GM18858 (cell line): ENCODE data around the gene BRF1.
"Not testable (repeated sequence)": the region's sequence is repeated elsewhere in the genome, so short reads cannot be mapped to it uniquely, and the experiment has no call there.

ENCODE experiments used
- ATAC-seq: cut with Tn5 transposase; IDR thresholded peaks from one replicate; pipeline ENCODE4 v1.9.1; 2021; ENCODE audit not compliant: unreplicated experiment

Gene BRF1

GRCh38 chr14:105333613-105334364 is 33.0 kb upstream of the BRF1 start:
- ATAC-seq = no peak

- ATAC-seq = no peak
Observed at GRCh38 chr14:105333020-105333490, 32.3 kb upstream of the BRF1 start.

GRCh38 chr14:105332350-105332874 is 31.6 kb upstream of the BRF1 start:
- ATAC-seq = no peak

- no peak for ATAC-seq
Observed at GRCh38 chr14:105331575-105332349, 31.0 kb upstream of the BRF1 start.

GRCh38 chr14:105330491-105330895 is 29.7 kb upstream of the BRF1 start:
- ATAC-seq = no peak

GRCh38 chr14:105329411-105330150 is 28.8 kb upstream of the BRF1 start:
- no peak for ATAC-seq

- no peak for ATAC-seq
Observed at GRCh38 chr14:105328678-105329390, 28.0 kb upstream of the BRF1 start.

- ATAC-seq = no peak
Observed at GRCh38 chr14:105328070-105328677, 27.4 kb upstream of the BRF1 start.

- ATAC-seq = not testable (repeated sequence)
Observed at GRCh38 chr14:105327695-105328045, 26.9 kb upstream of the BRF1 start.

- ATAC-seq = no peak
Observed at GRCh38 chr14:105326891-105327694, 26.3 kb upstream of the BRF1 start.

- no peak for ATAC-seq
Observed at GRCh38 chr14:105326568-105326867, 25.7 kb upstream of the BRF1 start.

- no peak for ATAC-seq
Observed at GRCh38 chr14:105325716-105326567, 25.1 kb upstream of the BRF1 start.

- ATAC-seq = no peak
Observed at GRCh38 chr14:105325303-105325702, 24.5 kb upstream of the BRF1 start.

GRCh38 chr14:105324871-105325270 is 24.1 kb upstream of the BRF1 start:
- ATAC-seq = no peak

GRCh38 chr14:105324080-105324778 is 23.4 kb upstream of the BRF1 start:
- ATAC-seq = no peak

GRCh38 chr14:105323663-105324062 is 22.9 kb upstream of the BRF1 start:
- no peak for ATAC-seq

- no peak for ATAC-seq
Observed at GRCh38 chr14:105322791-105323556, 22.2 kb upstream of the BRF1 start.
